T-helper 22 cell (primary cell): Measurements from ENCODE around the gene METTL5.

ENCODE experiments used
- DNase-seq: peaks from one replicate; pipeline ENCODE4 v3.0.0-alpha.2; 2020; ENCODE audit warnings: low read depth

The METTL5 gene

GRCh38 chr2:169781249-169782013 is 43.3 kb downstream of the METTL5 start:
- DNase-seq = no peak

GRCh38 chr2:169778446-169778845 is 46.3 kb downstream of the METTL5 start:
- no peak for DNase-seq

- DNase-seq = no peak
Measured at GRCh38 chr2:169776252-169776761, 48.4 kb downstream of the METTL5 start.

GRCh38 chr2:169775765-169776164 is 48.9 kb downstream of the METTL5 start:
- no peak for DNase-seq

- no peak for DNase-seq
Measured at GRCh38 chr2:169775354-169775753, 49.4 kb downstream of the METTL5 start.

GRCh38 chr2:169772651-169773050 is 52.1 kb downstream of the METTL5 start:
- DNase-seq = no peak

GRCh38 chr2:169771612-169772011 is 53.1 kb downstream of the METTL5 start:
- no peak for DNase-seq

GRCh38 chr2:169771021-169771420 is 53.7 kb downstream of the METTL5 start:
- DNase-seq = no peak

GRCh38 chr2:169768262-169768995 is 56.3 kb downstream of the METTL5 start:
- no peak for DNase-seq

- DNase-seq = peak; percentile 11
Measured at GRCh38 chr2:169767243-169767888, 57.3 kb downstream of the METTL5 start.

GRCh38 chr2:169765523-169765922 is 59.2 kb downstream of the METTL5 start:
- no peak for DNase-seq

GRCh38 chr2:169761970-169762292 is 62.8 kb downstream of the METTL5 start:
- DNase-seq = no peak
